WTC11 (cell line): ENCODE data around the gene TXN2. TPM values are rescaled to one million over a fixed set of nuclear protein-coding genes. Genes with fewer than 3 reads are reported as not detected.

Source experiments
- ATAC-seq: fragments of 200-7000 bp; cut with Tn5 transposase; 2 replicates; pipeline ENCODE4 v1.10.0; 2021; ENCODE audit warnings: mild to moderate bottlenecking, moderate library complexity
- Bru-seq: library from RNA; stranded (reverse); fragments of 400-500 nt; gene quantifications from one replicate; lab custom pipeline; 2021; lab: Mats Ljungman, UMichigan
- CTCF ChIA-PET: fragments of 300-600 bp; sonication (Branson Sonifier 250); formaldehyde crosslinking; loops from one replicate; lab custom pipeline; 2021; ENCODE audit warnings: antibody characterized with exemption; lab: Charles Lee
- POLR2A ChIA-PET: fragments of 350-600 bp; sonication (Branson Sonifier 250); formaldehyde crosslinking; loops from one replicate; lab custom pipeline; 2021; ENCODE audit warnings: antibody characterized with exemption; lab: Charles Lee
- DNase-seq: peaks from one replicate; pipeline ENCODE4 v3.0.0; 2021; ENCODE audit warnings: low spot score
- H3K27ac Mint-ChIP-seq: 2 replicates; pipeline ENCODE4 v1.8.0; 2021; ENCODE audit warnings: mixed read lengths
- H3K27me3 Mint-ChIP-seq: 2 replicates; pipeline ENCODE4 v1.8.0; 2021; ENCODE audit warnings: low read depth, mild to moderate bottlenecking, moderate library complexity, mixed read lengths
- H3K36me3 Mint-ChIP-seq: 2 replicates; pipeline ENCODE4 v1.8.0; 2021; ENCODE audit warnings: mixed read lengths
- H3K4me1 Mint-ChIP-seq: 2 replicates; pipeline ENCODE4 v1.8.0; 2022; ENCODE audit warnings: mixed read lengths
- H3K4me3 Mint-ChIP-seq: 2 replicates; pipeline ENCODE4 v1.8.0; 2021; ENCODE audit warnings: mild to moderate bottlenecking, moderate library complexity, mixed read lengths
- H3K9me3 Mint-ChIP-seq: 2 replicates; pipeline ENCODE4 v1.8.0; 2021; ENCODE audit warnings: mixed read lengths
- ESRRA ChIP-seq: sonication (generic); formaldehyde crosslinking; IDR thresholded peaks from 2 replicates; pipeline ENCODE4 v1.8.1; 2022; ENCODE audit warnings: mild to moderate bottlenecking, missing genetic modification reagents, borderline replicate concordance
- FOXJ3 ChIP-seq: sonication (generic); formaldehyde crosslinking; IDR thresholded peaks from 2 replicates; pipeline ENCODE4 v1.9.0; 2021; ENCODE audit warnings: missing genetic modification reagents, mild to moderate bottlenecking, borderline replicate concordance
- HMGXB4 ChIP-seq: sonication (generic); formaldehyde crosslinking; IDR thresholded peaks from 2 replicates; pipeline ENCODE4 v1.8.1; 2023; ENCODE audit warnings: mild to moderate bottlenecking, moderate library complexity, missing genetic modification reagents
- MLX ChIP-seq: sonication (generic); formaldehyde crosslinking; IDR thresholded peaks from 2 replicates; pipeline ENCODE4 v1.8.1; 2023; ENCODE audit warnings: mild to moderate bottlenecking, missing genetic modification reagents, moderate library complexity
- MXD4 ChIP-seq: fragments of 250-450 bp; sonication (Bioruptor Pico); IDR thresholded peaks from 2 replicates; pipeline ENCODE4 v1.8.0; 2021; ENCODE audit warnings: mild to moderate bottlenecking, moderate library complexity, borderline replicate concordance
- NR1H2 ChIP-seq: sonication (generic); formaldehyde crosslinking; IDR thresholded peaks from 2 replicates; pipeline ENCODE4 v1.9.0; 2021; ENCODE audit warnings: mild to moderate bottlenecking, moderate library complexity, missing genetic modification reagents
- PRRX2 ChIP-seq: fragments of 250-450 bp; sonication (Bioruptor Pico); IDR thresholded peaks from 2 replicates; pipeline ENCODE4 v1.8.0; 2021; ENCODE audit warnings: mild to moderate bottlenecking
- RORB ChIP-seq: fragments of 250-450 bp; sonication (Bioruptor Pico); IDR thresholded peaks from 2 replicates; pipeline ENCODE4 v1.9.0; 2021; ENCODE audit warnings: mild to moderate bottlenecking
- SP1 ChIP-seq: sonication (generic); formaldehyde crosslinking; conservative IDR thresholded peaks from 2 replicates; pipeline ENCODE4 v1.8.1; 2022; ENCODE audit warnings: missing genetic modification reagents
- ZNF219 ChIP-seq: sonication (generic); formaldehyde crosslinking; IDR thresholded peaks from 2 replicates; pipeline ENCODE4 v1.8.0; 2023; ENCODE audit warnings: missing genetic modification reagents, mild to moderate bottlenecking, borderline replicate concordance
- ZNF263 ChIP-seq: sonication (generic); formaldehyde crosslinking; IDR thresholded peaks from 2 replicates; pipeline ENCODE4 v1.8.1; 2022; ENCODE audit warnings: low read depth, mild to moderate bottlenecking, moderate library complexity, missing genetic modification reagents
- ZNF281 ChIP-seq: sonication (generic); formaldehyde crosslinking; IDR thresholded peaks from 2 replicates; pipeline ENCODE4 v1.8.0; 2023; ENCODE audit warnings: mild to moderate bottlenecking, missing genetic modification reagents
- ZNF396 ChIP-seq: fragments of 250-450 bp; sonication (Bioruptor Pico); IDR thresholded peaks from 2 replicates; pipeline ENCODE4 v1.8.0; 2021; ENCODE audit warnings: mild to moderate bottlenecking, moderate library complexity, borderline replicate concordance
- ZNF532 ChIP-seq: fragments of 250-450 bp; sonication (Bioruptor Pico); IDR thresholded peaks from 2 replicates; pipeline ENCODE4 v1.9.0; 2021; ENCODE audit warnings: mild to moderate bottlenecking, borderline replicate concordance
- long read RNA-seq, 3 experiments: library from RNA in 1 of 3; library from capped mRNA in 1 of 3; library from polyadenylated mRNA in 1 of 3; unstranded in 2 of 3; stranded (forward) in 1 of 3; transcript quantifications; one replicate each; pipeline ENCODE4 v2.0.0, GENCODE V29; 2021
- total RNA-seq: library from RNA; stranded (reverse); gene quantifications from 3 replicates; pipeline ENCODE4 v1.2.3, GENCODE V29; 2021
- TF ChIP-seq, protein P1 (sequence below): fragments of 200-600 bp; IDR thresholded peaks from 2 replicates; pipeline ENCODE4 v1.8.0; 2022; ENCODE audit warnings: antibody characterized with exemption
- TF ChIP-seq, protein P2 (sequence below): sonication (generic); formaldehyde crosslinking; conservative IDR thresholded peaks from 2 replicates; pipeline ENCODE4 v1.8.1; 2023; ENCODE audit warnings: mild to moderate bottlenecking, low read depth, missing genetic modification reagents, moderate library complexity
- TF ChIP-seq, protein P3 (sequence below): sonication (generic); formaldehyde crosslinking; IDR thresholded peaks from 2 replicates; pipeline ENCODE4 v1.8.1; 2023; ENCODE audit warnings: mild to moderate bottlenecking, missing genetic modification reagents, moderate library complexity

TXN2 gene, protein sequence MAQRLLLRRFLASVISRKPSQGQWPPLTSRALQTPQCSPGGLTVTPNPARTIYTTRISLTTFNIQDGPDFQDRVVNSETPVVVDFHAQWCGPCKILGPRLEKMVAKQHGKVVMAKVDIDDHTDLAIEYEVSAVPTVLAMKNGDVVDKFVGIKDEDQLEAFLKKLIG
- total RNA-seq (57.6 to 61.6 TPM (median 58.8 TPM) in 3 replicates), Bru-seq, nascent RNA (percentile 61 among the genes with signal in this experiment)
- long read RNA-seq, experiment 1, transcript TXN2-205 (4 exons, 736 nt), result minor isoform, 7 of 190 reads
- long read RNA-seq, experiment 1, transcript TXN2-201 (4 exons, 1,736 nt), result major isoform, 132 of 190 reads
- long read RNA-seq, experiment 1, transcript TXN2-204 (4 exons, 1,280 nt), result minor isoform, 9 of 190 reads
- long read RNA-seq, experiment 1, partial matches to known transcripts, result 19 of 190 reads
- long read RNA-seq, experiment 1, other reads (novel, unspliced or antisense), result 19 of 190 reads
- long read RNA-seq, experiment 2, transcript TXN2-201 (4 exons, 1,736 nt), result major isoform, 57 of 116 reads
- long read RNA-seq, experiment 2, partial matches to known transcripts, result 35 of 116 reads
- long read RNA-seq, experiment 2, other reads (novel, unspliced or antisense), result 18 of 116 reads
- long read RNA-seq, experiment 3, transcript TXN2-205 (4 exons, 736 nt), result minor isoform, 10 of 307 reads
- long read RNA-seq, experiment 3, transcript TXN2-204 (4 exons, 1,280 nt), result minor isoform, 17 of 307 reads
- long read RNA-seq, experiment 3, transcript TXN2-201 (4 exons, 1,736 nt), result major isoform, 219 of 307 reads
- long read RNA-seq, experiment 3, partial matches to known transcripts, result 29 of 307 reads
- long read RNA-seq, experiment 3, other reads (novel, unspliced or antisense), result 31 of 307 reads

GRCh38 chr22:36481393-36482168, at the start of gene TXN2:
Gene TXN2 (minus strand): TSS chr22:36481640. CDS start chr22:36480837, 803 bp downstream.
- peaks cover 12% of the 10 kb centered on the region for H3K36me3 Mint-ChIP-seq
- H3K4me3 Mint-ChIP-seq, result peak within 1 kb of the TSS; percentile 88
- peak; percentile 94 for DNase-seq
- H3K9me3 Mint-ChIP-seq, result peaks cover 4% of the 10 kb centered on the region
- H3K4me1 Mint-ChIP-seq, result peaks cover 9% of the 10 kb centered on the region
- POLR2A ChIA-PET, result interaction anchor here (0.7 to 1.7 kb wide), 4 partner anchors 25 to 195 kb away, joined by 3 to 7 read pairs (median 4); partner anchors contain the start of genes FOXRED2 and MYH9
- peak; percentile 93 for ATAC-seq
- peaks cover 36% of the 10 kb centered on the region for H3K27me3 Mint-ChIP-seq
- CTCF ChIA-PET, result interaction anchor here (0.6 to 2.1 kb wide), 11 partner anchors 11 to 274 kb away, joined by 3 to 22 read pairs (median 4); no protein-coding TSS in a partner anchor
- H3K27ac Mint-ChIP-seq, result peak within 1 kb of the TSS; percentile 94
- no peak for TF ChIP-seq MXD4 (CRISPR knock-in tag)
- TF ChIP-seq, protein P1, sequence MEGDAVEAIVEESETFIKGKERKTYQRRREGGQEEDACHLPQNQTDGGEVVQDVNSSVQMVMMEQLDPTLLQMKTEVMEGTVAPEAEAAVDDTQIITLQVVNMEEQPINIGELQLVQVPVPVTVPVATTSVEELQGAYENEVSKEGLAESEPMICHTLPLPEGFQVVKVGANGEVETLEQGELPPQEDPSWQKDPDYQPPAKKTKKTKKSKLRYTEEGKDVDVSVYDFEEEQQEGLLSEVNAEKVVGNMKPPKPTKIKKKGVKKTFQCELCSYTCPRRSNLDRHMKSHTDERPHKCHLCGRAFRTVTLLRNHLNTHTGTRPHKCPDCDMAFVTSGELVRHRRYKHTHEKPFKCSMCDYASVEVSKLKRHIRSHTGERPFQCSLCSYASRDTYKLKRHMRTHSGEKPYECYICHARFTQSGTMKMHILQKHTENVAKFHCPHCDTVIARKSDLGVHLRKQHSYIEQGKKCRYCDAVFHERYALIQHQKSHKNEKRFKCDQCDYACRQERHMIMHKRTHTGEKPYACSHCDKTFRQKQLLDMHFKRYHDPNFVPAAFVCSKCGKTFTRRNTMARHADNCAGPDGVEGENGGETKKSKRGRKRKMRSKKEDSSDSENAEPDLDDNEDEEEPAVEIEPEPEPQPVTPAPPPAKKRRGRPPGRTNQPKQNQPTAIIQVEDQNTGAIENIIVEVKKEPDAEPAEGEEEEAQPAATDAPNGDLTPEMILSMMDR, result no peak
- TF ChIP-seq FOXJ3 (CRISPR knock-in tag), result no peak
- no peak for TF ChIP-seq PRRX2
- TF ChIP-seq ZNF281 (CRISPR knock-in tag), result no peak
- TF ChIP-seq ZNF532, result no peak
- TF ChIP-seq ZNF396 (CRISPR knock-in tag), result no peak
- TF ChIP-seq, protein P2, sequence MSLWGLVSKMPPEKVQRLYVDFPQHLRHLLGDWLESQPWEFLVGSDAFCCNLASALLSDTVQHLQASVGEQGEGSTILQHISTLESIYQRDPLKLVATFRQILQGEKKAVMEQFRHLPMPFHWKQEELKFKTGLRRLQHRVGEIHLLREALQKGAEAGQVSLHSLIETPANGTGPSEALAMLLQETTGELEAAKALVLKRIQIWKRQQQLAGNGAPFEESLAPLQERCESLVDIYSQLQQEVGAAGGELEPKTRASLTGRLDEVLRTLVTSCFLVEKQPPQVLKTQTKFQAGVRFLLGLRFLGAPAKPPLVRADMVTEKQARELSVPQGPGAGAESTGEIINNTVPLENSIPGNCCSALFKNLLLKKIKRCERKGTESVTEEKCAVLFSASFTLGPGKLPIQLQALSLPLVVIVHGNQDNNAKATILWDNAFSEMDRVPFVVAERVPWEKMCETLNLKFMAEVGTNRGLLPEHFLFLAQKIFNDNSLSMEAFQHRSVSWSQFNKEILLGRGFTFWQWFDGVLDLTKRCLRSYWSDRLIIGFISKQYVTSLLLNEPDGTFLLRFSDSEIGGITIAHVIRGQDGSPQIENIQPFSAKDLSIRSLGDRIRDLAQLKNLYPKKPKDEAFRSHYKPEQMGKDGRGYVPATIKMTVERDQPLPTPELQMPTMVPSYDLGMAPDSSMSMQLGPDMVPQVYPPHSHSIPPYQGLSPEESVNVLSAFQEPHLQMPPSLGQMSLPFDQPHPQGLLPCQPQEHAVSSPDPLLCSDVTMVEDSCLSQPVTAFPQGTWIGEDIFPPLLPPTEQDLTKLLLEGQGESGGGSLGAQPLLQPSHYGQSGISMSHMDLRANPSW (CRISPR knock-in tag), result no peak
- TF ChIP-seq SP1 (CRISPR knock-in tag), result peak; percentile 26; the same call in 1 of the 2 replicates
- TF ChIP-seq MLX (CRISPR knock-in tag), result no peak
- TF ChIP-seq RORB (CRISPR knock-in tag), result no peak
- no peak for TF ChIP-seq NR1H2 (CRISPR knock-in tag)
- TF ChIP-seq HMGXB4 (CRISPR knock-in tag), result 0 out of 2 replicates have a peak, but pooled peaks have one; percentile 40
- TF ChIP-seq ZNF263 (CRISPR knock-in tag), result no peak
- TF ChIP-seq, protein P3, sequence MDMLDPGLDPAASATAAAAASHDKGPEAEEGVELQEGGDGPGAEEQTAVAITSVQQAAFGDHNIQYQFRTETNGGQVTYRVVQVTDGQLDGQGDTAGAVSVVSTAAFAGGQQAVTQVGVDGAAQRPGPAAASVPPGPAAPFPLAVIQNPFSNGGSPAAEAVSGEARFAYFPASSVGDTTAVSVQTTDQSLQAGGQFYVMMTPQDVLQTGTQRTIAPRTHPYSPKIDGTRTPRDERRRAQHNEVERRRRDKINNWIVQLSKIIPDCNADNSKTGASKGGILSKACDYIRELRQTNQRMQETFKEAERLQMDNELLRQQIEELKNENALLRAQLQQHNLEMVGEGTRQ (CRISPR knock-in tag), result no peak
- TF ChIP-seq ZNF219 (CRISPR knock-in tag), result no peak
- TF ChIP-seq ESRRA (CRISPR knock-in tag), result 0 out of 2 replicates have a peak, but pooled peaks have one; percentile 32
